ENCODE results near the gene SERTAD2.

SERTAD2 gene

DNA sequence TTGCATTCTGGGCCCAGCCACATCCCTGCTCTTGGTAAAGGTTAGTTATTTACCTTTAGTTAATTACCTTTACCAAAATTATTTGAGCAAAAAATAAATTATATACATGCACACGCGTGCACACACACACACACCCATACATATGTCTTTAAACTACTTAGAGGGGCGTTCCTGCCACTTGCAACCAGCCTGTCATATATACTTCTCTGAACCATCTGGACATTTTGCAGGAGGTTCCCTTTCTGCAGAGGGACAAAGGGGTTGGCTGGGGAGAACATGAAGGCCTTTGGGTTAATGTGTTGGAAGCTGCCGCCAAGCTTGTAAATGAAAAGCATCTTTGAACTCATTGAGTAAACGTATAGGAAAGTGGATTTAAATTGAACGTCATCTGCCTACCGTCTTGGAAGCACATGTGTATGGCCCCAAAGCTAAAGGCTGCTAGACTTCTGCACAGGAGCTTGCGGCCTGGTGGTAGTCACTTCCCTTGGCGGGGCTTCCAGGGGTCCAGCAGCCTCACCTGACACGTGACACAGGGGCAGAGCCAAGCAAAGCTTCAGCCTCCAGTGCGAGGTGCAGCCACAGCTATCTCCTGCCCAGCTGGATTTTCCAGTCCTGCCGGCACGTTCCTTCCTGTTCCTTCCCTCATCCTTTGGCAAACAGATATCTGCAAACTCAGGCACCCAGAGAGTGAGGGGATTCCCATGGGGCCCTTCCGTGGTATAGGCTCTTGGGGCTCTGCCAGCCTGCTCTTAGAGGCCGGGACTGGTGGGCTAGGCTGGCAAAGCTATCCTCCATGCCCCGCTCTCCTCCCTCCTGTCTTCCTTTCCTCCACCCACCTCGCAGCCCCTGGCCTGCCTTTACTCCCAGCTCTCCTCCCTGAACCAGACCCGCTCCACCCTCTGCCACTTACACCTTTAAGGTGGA, 46.1 kb downstream of the SERTAD2 start:
- no peak for DNase-seq

DNA sequence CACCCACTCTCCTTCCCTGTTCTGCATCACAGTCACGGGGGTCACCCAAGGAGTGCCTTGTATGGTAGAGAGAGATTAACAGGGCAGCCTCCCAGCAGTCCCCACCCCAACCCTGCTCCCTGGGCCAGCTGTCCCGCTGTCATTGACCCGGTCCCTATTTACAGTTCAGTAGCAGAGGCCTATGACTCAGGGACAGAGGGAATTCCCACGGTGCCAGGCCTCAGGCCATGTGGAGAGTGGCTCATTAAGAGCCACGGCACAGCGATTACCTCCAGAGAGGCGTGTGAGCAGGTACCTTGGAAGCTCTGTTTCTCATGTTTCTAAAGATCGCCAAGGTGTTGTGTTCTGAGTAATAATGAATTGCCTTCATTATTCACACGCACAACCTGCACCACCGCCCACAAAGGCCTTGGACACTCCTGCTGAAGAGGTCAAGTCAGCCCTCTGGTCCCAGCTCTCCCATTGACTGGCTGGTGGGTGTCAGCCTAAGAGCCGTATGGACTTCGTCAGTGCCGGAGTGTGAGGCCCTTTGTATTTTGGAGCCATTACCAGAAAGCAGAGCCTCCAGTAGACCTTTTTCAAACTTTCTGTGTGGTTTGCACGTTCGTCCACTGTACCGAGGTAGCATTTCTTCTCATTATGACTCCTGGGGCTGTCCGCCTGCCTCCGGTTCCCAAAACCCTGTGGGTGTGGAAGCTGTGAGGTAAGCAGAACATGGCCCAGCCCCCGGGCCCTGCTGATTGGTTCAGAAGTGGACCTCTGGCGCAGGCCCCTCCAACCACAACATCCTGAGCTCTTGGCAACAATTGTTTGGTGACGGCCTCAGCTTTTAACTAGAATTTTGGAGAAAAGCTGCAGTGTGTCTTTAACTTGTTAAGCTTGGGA, 47.0 kb downstream of the SERTAD2 start:
- DNase-seq: no peak

DNA sequence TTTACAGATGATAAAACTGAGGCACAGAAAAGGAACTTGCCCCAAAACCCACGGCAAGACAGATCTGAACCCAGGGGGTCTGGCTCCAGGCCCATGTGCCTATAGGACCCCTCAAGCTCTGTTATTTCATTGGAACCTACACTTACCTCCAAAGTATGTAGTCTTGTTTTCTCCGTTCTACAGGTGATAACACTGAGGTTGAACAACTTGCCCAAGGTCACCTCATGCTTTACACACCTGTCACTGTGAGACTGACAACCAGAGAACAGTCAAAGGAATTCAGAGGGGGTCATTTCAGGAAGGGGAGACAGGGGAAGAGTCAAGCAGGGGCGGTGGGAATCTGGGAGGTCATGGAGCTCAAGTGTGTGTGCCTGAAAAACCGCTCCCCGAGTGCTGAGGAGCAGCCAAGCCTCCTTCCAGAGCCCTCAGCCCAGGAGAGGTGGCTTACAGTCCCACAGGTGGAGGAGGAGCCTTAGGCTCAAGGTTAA, 47.7 kb downstream of the SERTAD2 start:
- no peak for DNase-seq

DNA sequence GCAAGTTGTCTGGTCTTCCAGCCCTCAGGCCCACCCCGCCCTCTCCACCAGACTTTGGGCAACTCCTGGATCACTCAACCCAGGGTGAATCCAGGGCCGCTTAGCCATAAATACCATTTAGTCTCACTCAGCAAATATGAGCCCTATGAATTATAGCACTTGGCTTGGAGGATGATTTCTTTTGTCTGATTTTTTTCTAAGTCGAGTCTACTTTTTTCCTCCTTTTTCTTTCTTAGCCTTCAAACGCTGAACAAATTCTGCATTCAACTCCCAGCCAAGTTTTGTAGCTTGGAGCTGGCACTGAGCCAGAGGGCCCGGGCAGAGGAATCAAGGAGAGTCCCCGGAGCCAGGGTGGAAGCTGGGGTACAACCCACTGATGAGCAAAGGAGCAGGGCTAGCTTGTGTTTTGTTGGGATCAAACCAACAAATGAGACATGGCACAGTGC, 48.7 kb downstream of the SERTAD2 start:
- DNase-seq: no peak

DNA sequence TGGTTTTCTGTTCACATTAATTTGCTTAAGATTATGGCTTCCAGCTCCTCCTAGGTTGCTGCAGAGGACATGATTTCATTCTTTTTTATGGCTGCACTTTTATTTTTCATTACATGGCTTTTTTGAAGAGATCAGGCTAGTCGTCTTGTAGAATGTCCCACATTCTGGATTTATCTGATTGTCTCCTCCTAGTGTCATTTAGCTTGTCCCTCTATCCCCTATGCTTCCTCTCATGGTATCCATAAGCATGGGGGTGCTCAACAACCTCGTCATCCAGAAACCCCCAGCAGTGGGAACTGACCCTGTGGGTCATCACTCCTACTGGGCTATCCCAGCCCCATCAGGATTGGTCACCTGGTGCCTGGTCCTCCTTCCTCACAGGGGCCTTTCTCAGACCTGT, 49.6 kb downstream of the SERTAD2 start:
- no peak for DNase-seq

GRCh38 chr2:64602436-64602835, 51.3 kb downstream of the SERTAD2 start:
- no peak for DNase-seq

DNA sequence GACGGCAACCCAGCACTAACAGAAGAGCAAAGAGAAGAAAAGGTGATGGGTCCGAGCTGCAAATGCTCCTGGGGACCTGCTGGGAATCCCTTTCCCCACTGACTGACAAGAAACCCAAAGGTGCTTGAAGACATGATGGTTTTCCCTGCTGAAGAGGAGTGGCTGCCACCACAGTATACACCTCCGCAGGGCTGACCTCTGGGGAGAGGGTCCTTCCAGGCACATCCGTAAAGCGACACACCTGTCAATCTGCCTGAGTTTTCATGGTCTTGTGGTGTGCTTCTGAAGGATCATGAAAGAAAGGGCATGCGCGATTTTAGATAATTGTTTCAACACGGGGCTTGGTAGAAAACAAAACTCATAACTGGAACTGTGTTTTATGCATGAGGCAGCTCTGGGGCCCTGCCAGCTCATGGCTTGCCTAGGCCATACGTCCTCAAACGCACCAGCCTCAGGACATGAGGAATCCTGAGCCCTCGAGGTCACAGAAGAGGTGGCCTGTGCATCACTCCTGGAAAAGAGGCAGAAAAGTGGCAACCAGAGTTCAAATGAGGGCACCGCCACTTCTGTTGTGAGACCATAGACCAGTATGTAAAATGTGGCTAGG, 51.8 kb downstream of the SERTAD2 start:
- no peak for DNase-seq

DNA sequence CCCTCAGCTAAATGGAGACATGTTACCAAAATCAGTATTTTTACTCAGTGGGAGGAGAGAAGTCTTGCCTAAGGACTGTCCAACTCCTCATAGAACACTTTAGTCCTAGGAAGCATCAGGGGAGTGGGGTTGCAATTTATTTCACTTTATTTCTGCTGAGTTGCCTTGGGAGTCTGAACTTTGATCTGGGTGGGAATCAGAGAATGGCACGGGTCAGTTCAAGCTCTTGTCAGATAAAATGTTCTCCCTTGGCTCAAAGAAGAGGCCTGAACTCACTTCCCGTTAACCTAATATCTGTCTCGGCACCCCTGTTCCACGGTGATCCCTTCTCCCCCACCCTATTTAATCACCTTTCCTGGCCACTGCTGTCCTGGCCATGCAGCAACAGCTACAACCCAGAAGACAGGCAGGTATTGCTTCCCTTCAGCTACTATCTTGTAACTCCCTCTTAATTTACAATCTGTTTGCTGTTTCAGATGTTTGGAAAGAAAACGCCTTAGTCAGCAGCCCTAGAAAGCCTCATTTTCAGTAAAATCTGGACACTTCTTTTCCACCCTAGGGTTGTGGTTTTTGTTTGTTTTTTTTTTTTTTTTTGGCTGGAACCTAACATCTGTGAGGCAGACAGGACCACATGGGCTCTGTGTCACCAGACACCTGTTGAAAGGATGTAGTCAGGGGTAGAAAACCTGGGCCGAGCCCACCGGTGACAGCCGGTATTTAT, 52.5 kb downstream of the SERTAD2 start:
- DNase-seq: no peak

DNA sequence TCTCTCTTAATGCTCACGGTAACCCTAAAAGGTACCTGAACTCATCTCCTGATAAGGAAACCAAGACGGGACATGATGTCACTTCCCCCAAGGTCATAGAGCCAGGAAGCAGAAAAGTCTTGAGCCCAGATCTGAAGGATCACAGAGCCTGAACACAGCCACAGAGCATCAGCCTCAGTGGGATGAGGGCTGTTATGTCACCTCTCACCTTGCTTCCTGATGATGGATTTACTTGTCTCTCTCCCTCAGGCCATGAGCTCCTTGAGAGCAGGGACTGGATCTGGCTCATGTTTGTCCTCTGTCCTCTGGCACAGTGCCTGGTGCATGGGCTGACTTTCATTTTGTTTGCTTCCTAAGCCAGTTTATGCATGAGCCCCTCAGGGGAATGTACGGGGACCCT, 54.2 kb downstream of the SERTAD2 start:
- DNase-seq: no peak

DNA sequence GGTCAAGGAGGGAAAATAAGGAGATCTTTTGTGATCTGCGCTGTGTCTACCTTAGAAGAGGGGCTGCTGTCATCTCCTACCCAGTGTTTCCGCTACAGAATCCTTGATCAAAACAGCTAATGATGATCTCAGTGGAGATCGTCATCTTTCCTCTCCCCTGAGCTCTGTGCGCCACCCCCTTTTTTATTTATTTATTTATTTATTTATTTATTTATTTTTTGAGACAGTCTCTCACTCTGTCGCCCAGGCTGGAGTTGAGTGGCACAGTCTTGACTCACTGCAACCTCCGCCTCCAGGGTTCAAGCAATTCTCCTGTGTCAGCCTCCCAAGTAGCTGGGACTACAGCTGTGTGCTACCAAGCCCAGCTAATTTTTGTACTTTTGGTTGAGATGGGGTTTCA, 55.5 kb downstream of the SERTAD2 start:
- DNase-seq: no peak

GRCh38 chr2:64595397-64596176, 58.1 kb downstream of the SERTAD2 start:
- no peak for DNase-seq

DNA sequence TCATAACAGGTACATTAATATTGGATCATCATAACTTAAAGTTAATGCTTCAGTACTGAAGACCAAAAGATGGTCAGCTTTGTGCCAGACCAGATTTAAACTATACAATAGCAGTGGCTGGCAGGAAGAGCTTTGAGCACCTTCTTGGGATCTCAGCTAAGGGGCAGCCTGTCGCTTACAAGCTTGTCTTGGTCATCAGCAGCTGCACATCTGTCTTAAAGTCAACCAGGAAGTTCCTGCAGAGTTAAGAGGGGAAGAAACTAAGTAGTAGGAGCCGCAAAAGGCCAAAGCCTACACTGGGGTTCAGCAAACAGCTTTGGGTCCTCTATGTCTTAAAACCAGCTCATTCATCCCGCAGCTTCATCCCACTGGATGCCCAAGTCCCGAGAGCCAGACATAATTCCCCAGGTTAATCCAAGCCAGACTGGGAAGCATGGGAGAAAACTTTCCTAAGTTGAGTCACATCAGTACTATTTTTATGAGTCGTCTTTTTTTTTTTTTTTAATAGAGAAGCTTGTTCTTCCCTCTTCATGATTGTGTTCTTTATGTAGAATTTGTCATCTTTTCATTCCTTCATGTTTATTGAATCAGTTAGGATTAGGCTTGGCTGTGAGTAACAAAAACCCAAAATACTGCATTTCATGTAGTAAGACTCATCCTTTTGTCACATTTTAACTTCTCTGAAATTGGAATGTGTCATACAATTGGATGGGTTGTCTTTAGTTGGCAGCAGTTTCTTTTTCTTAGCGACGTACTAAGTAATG, 59.3 kb downstream of the SERTAD2 start:
- DNase-seq: no peak

DNA sequence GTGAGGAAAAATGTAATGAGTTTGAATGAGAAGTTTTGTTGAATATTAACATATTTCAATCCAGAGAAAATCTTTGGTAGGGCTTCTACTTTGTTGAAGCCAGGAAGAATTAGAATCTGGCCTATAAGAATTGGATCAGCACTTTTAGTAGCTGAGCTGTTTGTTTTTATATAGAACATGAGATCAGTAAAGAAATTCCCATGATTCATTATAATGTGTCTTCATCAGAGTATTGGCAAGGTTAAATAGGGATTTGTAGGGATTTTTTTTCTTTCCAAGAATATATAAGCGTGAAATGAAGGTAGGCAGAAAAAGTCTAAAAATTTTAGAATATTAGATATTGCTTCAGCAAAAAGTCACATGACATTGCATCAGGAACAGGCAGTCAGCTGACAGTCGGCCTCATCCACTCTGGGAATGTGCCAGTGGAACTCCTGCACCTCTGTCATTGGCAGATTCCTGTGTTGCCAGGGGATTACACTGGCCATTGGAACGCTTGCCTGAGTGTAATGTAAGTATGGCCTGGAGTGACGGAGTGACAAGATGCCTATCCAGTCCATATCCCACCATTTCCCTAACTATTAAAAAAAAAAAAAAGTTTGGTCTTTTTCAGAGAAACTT, 60.6 kb downstream of the SERTAD2 start:
- DNase-seq: no peak

DNA sequence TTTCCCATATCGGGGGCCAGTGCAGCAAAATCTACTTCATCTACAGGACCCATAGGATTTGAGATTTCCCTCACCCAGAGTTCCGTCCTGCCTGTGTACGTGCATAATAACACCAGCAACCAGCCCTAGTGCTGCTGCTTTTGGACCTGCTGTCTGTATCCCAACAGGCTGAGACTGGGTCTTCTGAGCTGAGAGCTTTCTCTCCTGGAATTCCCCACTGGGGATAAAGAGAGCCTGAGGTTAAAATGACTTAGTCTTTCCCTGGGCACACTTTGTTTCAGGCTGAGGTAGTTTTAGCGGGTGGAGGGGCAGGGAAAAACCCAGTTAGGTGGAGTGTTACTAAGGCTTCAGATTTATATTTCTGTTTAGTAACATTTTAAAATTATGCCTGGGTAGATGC, 62.5 kb downstream of the SERTAD2 start:
- DNase-seq: no peak

- DNase-seq: no peak
Measured at GRCh38 chr2:64587561-64587960, 66.2 kb downstream of the SERTAD2 start.

- peak; percentile 66 for DNase-seq
Measured at GRCh38 chr2:64586883-64587481, 66.7 kb downstream of the SERTAD2 start.

GRCh38 chr2:64586054-64586453, 67.7 kb downstream of the SERTAD2 start:
- no peak for DNase-seq

DNA sequence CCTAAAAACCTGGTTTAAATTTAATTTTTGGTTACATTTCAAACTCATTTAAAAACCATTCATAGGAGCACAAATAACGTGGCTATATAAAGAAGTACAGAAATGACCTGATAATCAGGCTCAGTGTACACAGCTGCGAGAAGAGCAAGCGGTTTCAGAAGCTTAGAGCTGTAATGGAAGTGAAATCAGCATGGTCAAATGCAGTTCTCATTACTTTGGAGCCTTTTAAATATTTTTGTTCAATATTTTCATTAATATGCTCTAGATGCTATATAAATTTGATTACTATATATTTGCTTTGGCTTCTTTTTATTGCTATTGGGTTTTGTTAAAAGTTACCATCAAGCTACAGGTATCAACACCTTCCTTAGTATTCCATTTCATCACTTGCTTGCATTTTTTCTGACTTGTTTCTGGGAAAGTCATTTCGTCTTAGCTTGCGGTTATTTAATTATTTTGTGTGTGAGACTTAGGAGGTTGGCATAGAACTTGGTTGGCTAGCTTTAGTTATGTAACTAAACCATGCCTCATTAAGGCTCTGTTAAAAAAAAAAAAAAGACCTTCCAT, 70.9 kb downstream of the SERTAD2 start:
- DNase-seq: no peak

DNA sequence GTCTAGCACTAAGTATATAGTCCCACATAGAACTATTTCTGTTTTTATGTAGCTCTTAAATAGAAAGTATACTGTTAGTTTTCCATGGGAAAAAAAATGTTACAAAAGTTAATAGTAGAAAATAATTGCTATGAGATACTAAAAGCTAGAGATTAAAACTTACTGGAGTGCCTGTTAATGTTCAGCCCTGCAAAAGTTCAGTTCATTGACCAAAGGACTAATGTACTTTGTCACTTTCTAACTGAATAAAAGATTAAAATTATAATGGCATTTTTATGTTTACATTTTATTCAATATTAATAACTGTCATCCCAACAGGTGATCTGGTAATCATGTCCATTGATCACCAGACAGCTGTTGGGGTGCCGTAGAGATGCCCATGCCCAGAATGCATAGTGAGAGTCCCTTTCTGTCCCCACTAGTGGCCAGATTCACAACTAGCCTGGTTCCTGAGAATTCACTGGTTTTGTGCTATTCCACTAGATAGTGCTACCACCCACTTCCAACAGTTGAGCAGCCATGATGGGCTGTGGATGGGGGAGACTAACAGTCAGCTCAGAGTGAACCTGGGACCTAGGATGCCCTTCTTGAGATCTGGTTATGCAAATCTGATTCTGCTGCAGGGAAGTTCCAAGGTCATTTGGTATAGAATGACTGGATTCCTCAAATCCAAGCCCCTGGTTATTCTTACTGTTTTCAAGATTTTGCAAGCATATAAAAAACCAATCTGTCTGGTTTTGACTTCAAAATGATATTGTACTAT, 71.8 kb downstream of the SERTAD2 start:
- no peak for DNase-seq

Data from NCI-H1694 treated with DMSO at 0.1 percent for 48 hours (cell line).